Testis (tissue), 2 donors: ENCODE data around the gene SPRY1.

Experiments used
- CTCF ChIP-seq, 3 experiments: fragments of 450-650 bp in 2 of 3; fragments of 200-600 bp in 1 of 3; sonication (generic) in 1 of 3; IDR thresholded peaks; one replicate each; pipeline ENCODE4 v1.5.1; 2016 to 2019; ENCODE audit warnings: antibody characterized with exemption in 3 of 3, mild to moderate bottlenecking in 2 of 3, moderate library complexity in 1 of 3
- POLR2A ChIP-seq: fragments of 450-650 bp; IDR thresholded peaks from one replicate; pipeline ENCODE4 v1.6.1; 2017; ENCODE audit warnings: antibody characterized with exemption, mild to moderate bottlenecking, moderate library complexity

GRCh38 chr4:123433573-123433972 is 37.0 kb downstream of the SPRY1 start:
- no peak for TF ChIP-seq CTCF (IDR thresholded peaks at IDR 0.05)
- no peak for TF ChIP-seq POLR2A
